HCT116 (cell line): ENCODE data around the gene ANKRD29. TPM values are rescaled to one million over a fixed set of nuclear protein-coding genes. Genes with fewer than 3 reads are reported as not detected.

ENCODE experiments used
- ATAC-seq: fragments of 200-7000 bp; cut with Tn5 transposase; 2 replicates; pipeline ENCODE4 v1.9.1; 2020; ENCODE audit warnings: mild to moderate bottlenecking, moderate library complexity
- BruUV-seq: library from RNA; stranded (reverse); fragments of 400-500 nt; replicated peaks from 2 replicates; lab custom pipeline; 2021; lab: Mats Ljungman, UMichigan
- CTCF ChIA-PET: fragments of 300-600 bp; sonication (Branson Sonifier 250); formaldehyde crosslinking; loops from one replicate; lab custom pipeline; 2021; ENCODE audit warnings: antibody characterized with exemption; lab: Charles Lee
- POLR2A ChIA-PET: fragments of 300-600, 350-600 bp; sonication (Branson Sonifier 250); formaldehyde crosslinking; loops from one replicate; lab custom pipeline; 2021; ENCODE audit warnings: antibody characterized with exemption; lab: Charles Lee
- RAD21 ChIA-PET, 2 experiments: fragments of 300-600 bp; sonication (Branson Sonifier 250); formaldehyde crosslinking; loops; one replicate each; lab custom pipeline; 2023; ENCODE audit warnings: low total read pairs in 2 of 2; ENCODE audit not compliant: uncharacterized antibody in 2 of 2, unreplicated experiment in 2 of 2, low non-redundant PET in 1 of 2; lab: Charles Lee
- DNase-seq: peaks from one replicate; pipeline ENCODE4 v3.0.0-alpha.2; 2010; ENCODE audit warnings: low read depth, low spot score
- H2AFZ ChIP-seq: fragments of 200-600 bp; shearing (Covaris generic), sonication (generic); 2 replicates; pipeline ENCODE4 v1.6.1; 2017; ENCODE audit warnings: low read depth, mixed run types, mixed read lengths, antibody characterized with exemption, low read length; ENCODE audit not compliant: poor library complexity, severe bottlenecking
- H3K27ac ChIP-seq: 2 replicates; pipeline ENCODE4 v1.5.1; 2012; ENCODE audit warnings: low read depth, low read length
- H3K27me3 ChIP-seq: fragments of 200-600 bp; sonication (generic); 2 replicates; pipeline ENCODE4 v1.6.1; 2016; ENCODE audit warnings: mixed run types, low read length, mixed read lengths; ENCODE audit not compliant: insufficient read depth
- H3K36me3 ChIP-seq, 2 experiments: fragments of 200-500 bp in 1 of 2; fragments of 200-600 bp in 1 of 2; sonication (Bioruptor generic) in 1 of 2; sonication (generic) in 1 of 2; 2 replicates each; pipeline versions ENCODE4 v1.5.1 to v1.6.1; 2014 to 2016; ENCODE audit warnings: low read length in 2 of 2, inconsistent platforms in 1 of 2, mixed read lengths in 1 of 2, mixed run types in 1 of 2; ENCODE audit not compliant: insufficient read depth in 2 of 2, control insufficient read depth in 1 of 2
- H3K4me1 ChIP-seq, 2 experiments: fragments of 200-600 bp in 1 of 2; sonication (generic) in 1 of 2; 2 replicates each; pipeline versions ENCODE4 v1.5.1 to v1.6.1; 2012 to 2017; ENCODE audit warnings: low read length in 2 of 2, inconsistent platforms in 1 of 2, mild to moderate bottlenecking in 1 of 2, mixed read lengths in 1 of 2, mixed run types in 1 of 2, moderate library complexity in 1 of 2; ENCODE audit not compliant: insufficient read depth in 2 of 2, control insufficient read depth in 1 of 2
- H3K4me2 ChIP-seq: fragments of 200-600 bp; sonication (generic); 2 replicates; pipeline ENCODE4 v1.6.1; 2017; ENCODE audit warnings: mixed run types, low read length, mixed read lengths
- H3K4me3 ChIP-seq, 2 experiments: fragments of 200-600 bp in 1 of 2; sonication (generic) in 1 of 2; replicated peaks in 1 of 2; 2 replicates each; pipeline ENCODE4 v1.5.1; 2011 to 2016; ENCODE audit warnings: low read length in 2 of 2, control low read depth in 1 of 2, low read depth in 1 of 2, mild to moderate bottlenecking in 1 of 2, mixed read lengths in 1 of 2, mixed run types in 1 of 2
- H3K79me2 ChIP-seq: fragments of 200-600 bp; sonication (generic); 2 replicates; pipeline ENCODE4 v1.6.1; 2017; ENCODE audit warnings: mild to moderate bottlenecking, mixed run types, low read length, moderate library complexity, mixed read lengths; ENCODE audit not compliant: insufficient read depth
- H3K9ac ChIP-seq: fragments of 200-600 bp; sonication (generic); 2 replicates; pipeline ENCODE4 v1.6.1; 2016; ENCODE audit warnings: low read length, mixed read lengths
- H3K9me2 ChIP-seq: fragments of 200-600 bp; sonication (generic), shearing (Covaris generic); 2 replicates; pipeline ENCODE4 v1.6.1; 2017; ENCODE audit warnings: mixed run types, mild to moderate bottlenecking, moderate library complexity; ENCODE audit not compliant: insufficient read depth
- H3K9me3 ChIP-seq, 2 experiments: fragments of 200-500 bp in 1 of 2; fragments of 200-600 bp in 1 of 2; sonication (Bioruptor generic) in 1 of 2; sonication (generic) in 1 of 2; 2 replicates each; pipeline ENCODE4 v1.6.1; 2014 to 2017; ENCODE audit warnings: low read length in 2 of 2, mixed read lengths in 2 of 2, inconsistent platforms in 1 of 2, low read depth in 1 of 2, mild to moderate bottlenecking in 1 of 2, mixed run types in 1 of 2, moderate library complexity in 1 of 2; ENCODE audit not compliant: control insufficient read depth in 1 of 2, insufficient read depth in 1 of 2
- H4K20me1 ChIP-seq: fragments of 200-600 bp; sonication (generic), shearing (Covaris generic); 2 replicates; pipeline ENCODE4 v1.6.1; 2017; ENCODE audit warnings: mixed run types, mild to moderate bottlenecking, moderate library complexity; ENCODE audit not compliant: insufficient read depth
- CBX3 ChIP-seq: IDR thresholded peaks from 2 replicates; pipeline ENCODE4 v1.6.1; 2012; ENCODE audit warnings: low read depth
- EGR1 ChIP-seq: IDR thresholded peaks from 2 replicates; pipeline ENCODE4 v1.6.1; 2012; ENCODE audit warnings: low read depth
- ELF1 ChIP-seq: IDR thresholded peaks from 2 replicates; pipeline ENCODE4 v1.6.1; 2012; ENCODE audit warnings: low read depth, borderline replicate concordance
- EZH2 ChIP-seq: fragments of 200-600 bp; sonication (generic); IDR thresholded peaks from 2 replicates; pipeline ENCODE4 v1.6.1; 2017; ENCODE audit warnings: antibody characterized with exemption, mixed run types
- EZH2phosphoT487 ChIP-seq: fragments of 200-600 bp; IDR thresholded peaks from 2 replicates; pipeline ENCODE4 v1.6.1; 2018; ENCODE audit warnings: antibody characterized with exemption, borderline replicate concordance
- FOSL1 ChIP-seq: IDR thresholded peaks from 2 replicates; pipeline ENCODE4 v1.6.1; 2012; ENCODE audit warnings: low read depth
- JUND ChIP-seq: IDR thresholded peaks from 2 replicates; pipeline ENCODE4 v1.6.1; 2012
- POLR2A ChIP-seq: IDR thresholded peaks from 2 replicates; pipeline ENCODE4 v1.7.0; 2011; ENCODE audit warnings: borderline replicate concordance; ENCODE audit not compliant: insufficient read depth, insufficient read length; ENCODE audit errors: extremely low read depth
- POLR2AphosphoS5 ChIP-seq: IDR thresholded peaks from 2 replicates; pipeline ENCODE4 v1.6.1; 2011; ENCODE audit warnings: mild to moderate bottlenecking, low read depth, low read length, moderate library complexity
- RAD21 ChIP-seq: IDR thresholded peaks from 2 replicates; pipeline ENCODE4 v1.6.1; 2012; ENCODE audit warnings: low read depth, mild to moderate bottlenecking
- SIN3A ChIP-seq: IDR thresholded peaks from 2 replicates; pipeline ENCODE4 v1.6.1; 2012; ENCODE audit warnings: low read depth
- SP1 ChIP-seq: IDR thresholded peaks from 2 replicates; pipeline ENCODE4 v1.6.1; 2012; ENCODE audit warnings: low read depth
- SRF ChIP-seq: IDR thresholded peaks from 2 replicates; pipeline ENCODE4 v1.6.1; 2012; ENCODE audit warnings: low read depth
- YY1 ChIP-seq: IDR thresholded peaks from 2 replicates; pipeline ENCODE4 v1.6.1; 2011; ENCODE audit warnings: low read length, low read depth, moderate library complexity, mild to moderate bottlenecking; ENCODE audit not compliant: insufficient replicate concordance; ENCODE audit errors: extremely low read depth
- ZNF274 ChIP-seq: fragments of 200-500 bp; sonication (Bioruptor generic); IDR thresholded peaks from 2 replicates; pipeline ENCODE4 v1.6.1; 2014; ENCODE audit warnings: mild to moderate bottlenecking, low read depth, low read length, inconsistent platforms
- intact Hi-C: fragments of 100-400 bp; cut with micrococcal nuclease; formaldehyde crosslinking; loops from 2 replicates; pipeline ENCODE4 v1.10.0; 2022
- total RNA-seq: library from RNA; stranded (reverse); gene quantifications from one replicate; pipeline ENCODE4 v1.2.1, GENCODE V29; 2021; ENCODE audit not compliant: unreplicated experiment
- TF ChIP-seq, protein P1 (sequence below), 3 experiments: fragments of 200-600 bp in 1 of 3; sonication (generic) in 1 of 3; IDR thresholded peaks in 2 of 3; conservative IDR thresholded peaks in 1 of 3; 2 replicates each; pipeline ENCODE4 v1.5.1; 2012 to 2017; ENCODE audit warnings: low read depth in 2 of 3, low read length in 2 of 3, antibody characterized with exemption in 1 of 3, borderline replicate concordance in 1 of 3, control low read depth in 1 of 3, mild to moderate bottlenecking in 1 of 3, mixed read lengths in 1 of 3, mixed run types in 1 of 3, moderate library complexity in 1 of 3; ENCODE audit not compliant: insufficient read depth in 1 of 3
- TF ChIP-seq, protein P2 (sequence below): IDR thresholded peaks from 2 replicates; pipeline ENCODE4 v1.6.1; 2012
- TF ChIP-seq, protein P3 (sequence below): IDR thresholded peaks from 2 replicates; pipeline ENCODE4 v1.6.1; 2011; ENCODE audit warnings: mild to moderate bottlenecking, low read length, moderate library complexity; ENCODE audit not compliant: insufficient replicate concordance; ENCODE audit errors: extremely low read depth
- TF ChIP-seq, protein P4 (sequence below): IDR thresholded peaks from 2 replicates; pipeline ENCODE4 v1.6.1; 2012

ANKRD29 gene
- total RNA-seq, 1 experiment from 2014 or later = 8.8 TPM

DNA sequence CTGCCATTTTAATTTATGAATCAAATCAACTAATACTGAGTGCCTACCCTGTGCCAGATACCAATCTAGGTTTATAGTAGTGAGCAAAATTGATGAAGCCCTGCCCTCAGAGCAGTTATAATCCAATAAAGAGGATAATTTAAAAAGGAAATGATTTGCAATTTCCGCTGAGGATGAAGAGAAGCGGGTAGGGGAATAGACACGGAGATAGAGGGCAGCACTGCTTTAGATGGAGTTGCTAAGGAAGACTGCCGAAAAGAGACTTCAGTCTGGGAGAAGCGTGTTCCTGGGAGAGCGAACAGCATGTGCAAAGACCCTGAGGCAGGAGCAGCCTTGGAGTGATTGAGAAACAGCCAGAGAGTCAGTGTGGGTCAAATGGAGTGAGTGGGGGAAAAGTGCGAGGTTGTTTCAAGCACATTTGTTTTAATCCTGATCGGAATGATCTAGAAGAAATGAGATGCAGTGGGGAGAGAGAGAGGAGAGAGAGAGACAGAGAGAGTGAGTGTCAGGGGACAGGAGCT lies 38.9 kb upstream of the ANKRD29 start:
- H3K4me3 ChIP-seq = no peak overlapping the region
- TF ChIP-seq CBX3 = no peak
- no peak for TF ChIP-seq EZH2phosphoT487
- TF ChIP-seq POLR2AphosphoS5 = no peak
- no peak for TF ChIP-seq EGR1
- no peak for TF ChIP-seq YY1
- no peak for TF ChIP-seq SIN3A
- TF ChIP-seq, protein P1, sequence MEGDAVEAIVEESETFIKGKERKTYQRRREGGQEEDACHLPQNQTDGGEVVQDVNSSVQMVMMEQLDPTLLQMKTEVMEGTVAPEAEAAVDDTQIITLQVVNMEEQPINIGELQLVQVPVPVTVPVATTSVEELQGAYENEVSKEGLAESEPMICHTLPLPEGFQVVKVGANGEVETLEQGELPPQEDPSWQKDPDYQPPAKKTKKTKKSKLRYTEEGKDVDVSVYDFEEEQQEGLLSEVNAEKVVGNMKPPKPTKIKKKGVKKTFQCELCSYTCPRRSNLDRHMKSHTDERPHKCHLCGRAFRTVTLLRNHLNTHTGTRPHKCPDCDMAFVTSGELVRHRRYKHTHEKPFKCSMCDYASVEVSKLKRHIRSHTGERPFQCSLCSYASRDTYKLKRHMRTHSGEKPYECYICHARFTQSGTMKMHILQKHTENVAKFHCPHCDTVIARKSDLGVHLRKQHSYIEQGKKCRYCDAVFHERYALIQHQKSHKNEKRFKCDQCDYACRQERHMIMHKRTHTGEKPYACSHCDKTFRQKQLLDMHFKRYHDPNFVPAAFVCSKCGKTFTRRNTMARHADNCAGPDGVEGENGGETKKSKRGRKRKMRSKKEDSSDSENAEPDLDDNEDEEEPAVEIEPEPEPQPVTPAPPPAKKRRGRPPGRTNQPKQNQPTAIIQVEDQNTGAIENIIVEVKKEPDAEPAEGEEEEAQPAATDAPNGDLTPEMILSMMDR (IDR thresholded peaks at IDR 0.05 in 2 of 3, conservative IDR thresholded peaks at IDR 0.05 in 1 of 3; ENCODE audit: borderline replicate concordance in 1 of 3, insufficient read depth in 1 of 3, low read depth in 2 of 3, low read length in 2 of 3) = no peak
- TF ChIP-seq, protein P2, sequence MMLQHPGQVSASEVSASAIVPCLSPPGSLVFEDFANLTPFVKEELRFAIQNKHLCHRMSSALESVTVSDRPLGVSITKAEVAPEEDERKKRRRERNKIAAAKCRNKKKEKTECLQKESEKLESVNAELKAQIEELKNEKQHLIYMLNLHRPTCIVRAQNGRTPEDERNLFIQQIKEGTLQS = no peak
- TF ChIP-seq POLR2A = no peak
- no peak for TF ChIP-seq ZNF274
- TF ChIP-seq, protein P3, sequence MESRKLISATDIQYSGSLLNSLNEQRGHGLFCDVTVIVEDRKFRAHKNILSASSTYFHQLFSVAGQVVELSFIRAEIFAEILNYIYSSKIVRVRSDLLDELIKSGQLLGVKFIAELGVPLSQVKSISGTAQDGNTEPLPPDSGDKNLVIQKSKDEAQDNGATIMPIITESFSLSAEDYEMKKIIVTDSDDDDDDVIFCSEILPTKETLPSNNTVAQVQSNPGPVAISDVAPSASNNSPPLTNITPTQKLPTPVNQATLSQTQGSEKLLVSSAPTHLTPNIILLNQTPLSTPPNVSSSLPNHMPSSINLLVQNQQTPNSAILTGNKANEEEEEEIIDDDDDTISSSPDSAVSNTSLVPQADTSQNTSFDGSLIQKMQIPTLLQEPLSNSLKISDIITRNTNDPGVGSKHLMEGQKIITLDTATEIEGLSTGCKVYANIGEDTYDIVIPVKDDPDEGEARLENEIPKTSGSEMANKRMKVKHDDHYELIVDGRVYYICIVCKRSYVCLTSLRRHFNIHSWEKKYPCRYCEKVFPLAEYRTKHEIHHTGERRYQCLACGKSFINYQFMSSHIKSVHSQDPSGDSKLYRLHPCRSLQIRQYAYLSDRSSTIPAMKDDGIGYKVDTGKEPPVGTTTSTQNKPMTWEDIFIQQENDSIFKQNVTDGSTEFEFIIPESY = no peak
- TF ChIP-seq SP1 = no peak
- no peak for TF ChIP-seq EZH2
- TF ChIP-seq RAD21 = no peak
- no peak for TF ChIP-seq SRF
- no peak for TF ChIP-seq JUND
- TF ChIP-seq, protein P4, sequence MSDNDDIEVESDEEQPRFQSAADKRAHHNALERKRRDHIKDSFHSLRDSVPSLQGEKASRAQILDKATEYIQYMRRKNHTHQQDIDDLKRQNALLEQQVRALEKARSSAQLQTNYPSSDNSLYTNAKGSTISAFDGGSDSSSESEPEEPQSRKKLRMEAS = no peak
- TF ChIP-seq FOSL1 = no peak
- no peak for TF ChIP-seq ELF1

More for the DNA sequence above, 38.9 kb upstream of the ANKRD29 start:
- H3K79me2 ChIP-seq = no peaks in the 10 kb centered on the region
- no peak overlapping the region for H3K4me2 ChIP-seq
- no peak for DNase-seq
- H3K4me1 ChIP-seq = peaks cover 11 to 22% of the 10 kb centered on the region in 2 experiments
- ATAC-seq = no peak
- RAD21 ChIA-PET = interaction anchor here in 1 of 2 experiments (1.9 kb wide), 1 partner anchor 203 kb away, joined by 6 read pairs; no protein-coding TSS in a partner anchor
- H3K9me3 ChIP-seq = no peaks in the 10 kb centered on the region
- H3K27ac ChIP-seq = no peak overlapping the region
- H2AFZ ChIP-seq = no peak overlapping the region
- H3K36me3 ChIP-seq = no peaks in the 10 kb centered on the region
- CTCF ChIA-PET = interaction anchor here (1.3 to 3.6 kb wide), 4 partner anchors 8 to 79 kb away, joined by 5 to 178 read pairs (median 26); no protein-coding TSS in a partner anchor
- no peaks in the 10 kb centered on the region for H3K9me2 ChIP-seq
- BruUV-seq = no TSS peak
- H3K9ac ChIP-seq = no peak overlapping the region
- no peaks in the 10 kb centered on the region for H4K20me1 ChIP-seq
- no peaks in the 10 kb centered on the region for H3K27me3 ChIP-seq
- intact Hi-C loops = loop anchor here (2.0 to 10.0 kb wide), 4 partner anchors 111 to 413 kb away; no protein-coding TSS in a partner anchor
- POLR2A ChIA-PET = no interaction called here
